SK-N-SH (cell line): ENCODE data around the gene NTNG1. TPM values are rescaled to one million over a fixed set of nuclear protein-coding genes. Genes with fewer than 3 reads are reported as not detected.

Source experiments
- CTCF ChIA-PET: fragments of 300-600, 350-600 bp; formaldehyde crosslinking; extraction: SDS; loops from one replicate; lab custom pipeline; 2021; lab: Yijun Ruan, JAX
- POLR2A ChIA-PET: fragments of 350-600 bp; sonication (Branson Sonifier 250); formaldehyde crosslinking; extraction: SDS; loops from one replicate; lab custom pipeline; 2020; ENCODE audit warnings: antibody characterized with exemption, inconsistent platforms; lab: Yijun Ruan, JAX
- DNase-seq: peaks from one replicate; pipeline ENCODE4 v3.0.0; 2012
- H2AFZ ChIP-seq: fragments of 200-600 bp; sonication (generic); 2 replicates; pipeline ENCODE4 v1.8.1; 2016; ENCODE audit warnings: antibody characterized with exemption, mild to moderate bottlenecking, low read depth
- H3F3A ChIP-seq: fragments of 200-600 bp; sonication (generic); replicated peaks from 2 replicates; pipeline ENCODE3; 2016; ENCODE audit warnings: antibody characterized with exemption, mild to moderate bottlenecking; ENCODE audit not compliant: insufficient read depth
- H3K27ac ChIP-seq, 2 experiments: fragments of 200-500 bp in 1 of 2; fragments of 200-600 bp in 1 of 2; sonication (Bioruptor generic) in 1 of 2; sonication (generic), shearing (Covaris generic) in 1 of 2; 2 replicates each; pipeline versions ENCODE4 v1.5.1 to v1.6.1; 2014 to 2016; ENCODE audit warnings: low read depth in 2 of 2, inconsistent platforms in 1 of 2, low read length in 1 of 2, mild to moderate bottlenecking in 1 of 2, mixed read lengths in 1 of 2
- H3K27me3 ChIP-seq: fragments of 200-600 bp; sonication (generic), shearing (Covaris generic); 2 replicates; pipeline ENCODE4 v1.6.1; 2016; ENCODE audit warnings: mixed run types; ENCODE audit not compliant: insufficient read depth
- H3K36me3 ChIP-seq, 2 experiments: fragments of 200-500 bp in 1 of 2; fragments of 200-600 bp in 1 of 2; sonication (Bioruptor generic) in 1 of 2; sonication (generic) in 1 of 2; replicated peaks in 1 of 2; 2 replicates each; pipeline versions ENCODE3 to v1.5.1; 2014 to 2016; ENCODE audit warnings: low read length in 1 of 2, mild to moderate bottlenecking in 1 of 2; ENCODE audit not compliant: insufficient read depth in 2 of 2, control insufficient read depth in 1 of 2
- H3K4me1 ChIP-seq, 2 experiments: fragments of 200-500 bp in 1 of 2; fragments of 200-600 bp in 1 of 2; sonication (Bioruptor generic) in 1 of 2; sonication (generic), shearing (Covaris generic) in 1 of 2; 2 replicates each; pipeline versions ENCODE4 v1.5.1 to v1.6.1; 2014 to 2016; ENCODE audit warnings: low read depth in 1 of 2, low read length in 1 of 2, mixed run types in 1 of 2; ENCODE audit not compliant: insufficient read depth in 2 of 2, control insufficient read depth in 1 of 2
- H3K4me2 ChIP-seq: fragments of 200-600 bp; sonication (generic), shearing (Covaris generic); 2 replicates; pipeline ENCODE4 v1.6.1; 2017; ENCODE audit warnings: mixed run types
- H3K4me3 ChIP-seq, 2 experiments: fragments of 200-500 bp in 1 of 2; fragments of 200-600 bp in 1 of 2; sonication (Bioruptor generic) in 1 of 2; sonication (generic), shearing (Covaris generic) in 1 of 2; 2 replicates each; pipeline versions ENCODE4 v1.5.1 to v1.8.1; 2014 to 2016; ENCODE audit warnings: low read depth in 2 of 2, inconsistent platforms in 1 of 2, low read length in 1 of 2, mild to moderate bottlenecking in 1 of 2, mixed read lengths in 1 of 2, moderate library complexity in 1 of 2
- H3K79me2 ChIP-seq: fragments of 200-600 bp; sonication (generic); 2 replicates; pipeline ENCODE4 v1.8.1; 2017; ENCODE audit warnings: mild to moderate bottlenecking; ENCODE audit not compliant: insufficient read depth
- H3K9ac ChIP-seq: fragments of 200-600 bp; sonication (generic); 2 replicates; pipeline ENCODE4 v1.6.1; 2017; ENCODE audit warnings: mixed run types
- H3K9me2 ChIP-seq: fragments of 200-600 bp; sonication (generic); 2 replicates; pipeline ENCODE4 v1.6.1; 2017; ENCODE audit warnings: mixed run types
- H3K9me3 ChIP-seq: fragments of 200-600 bp; sonication (generic); 2 replicates; pipeline ENCODE4 v1.6.1; 2017; ENCODE audit warnings: mixed run types, mild to moderate bottlenecking, moderate library complexity
- H4K20me1 ChIP-seq: fragments of 200-600 bp; sonication (generic); 2 replicates; pipeline ENCODE4 v1.6.1; 2017; ENCODE audit warnings: mild to moderate bottlenecking, mixed run types; ENCODE audit not compliant: insufficient read depth
- ELF1 ChIP-seq: IDR thresholded peaks from 2 replicates; pipeline ENCODE4 v1.4.0; 2012
- EP300 ChIP-seq, 2 experiments: IDR thresholded peaks; 2 replicates each; pipeline versions ENCODE4 v1.4.0 to v1.6.1; 2012; ENCODE audit warnings: borderline replicate concordance in 1 of 2, low read depth in 1 of 2, low read length in 1 of 2
- EZH2phosphoT487 ChIP-seq: fragments of 200-600 bp; sonication (generic); IDR thresholded peaks from 2 replicates; pipeline ENCODE4 v1.6.1; 2017; ENCODE audit warnings: low read depth, mixed run types, mild to moderate bottlenecking, antibody characterized with exemption, moderate library complexity, borderline replicate concordance
- FOXJ3 ChIP-seq: sonication (generic); formaldehyde crosslinking; IDR thresholded peaks from 2 replicates; pipeline ENCODE4 v1.5.1; 2020; ENCODE audit warnings: mild to moderate bottlenecking, missing genetic modification reagents
- GATA2 ChIP-seq: sonication (generic); formaldehyde crosslinking; IDR thresholded peaks from 2 replicates; pipeline ENCODE4 v1.5.0; 2020; ENCODE audit warnings: mild to moderate bottlenecking, missing genetic modification reagents
- NFIC ChIP-seq: IDR thresholded peaks from 2 replicates; pipeline ENCODE4 v1.4.0; 2012; ENCODE audit warnings: borderline replicate concordance
- NRF1 ChIP-seq: IDR thresholded peaks from 2 replicates; pipeline ENCODE4 v1.6.1; 2012; ENCODE audit warnings: low read depth, mild to moderate bottlenecking, low read length
- RFX5 ChIP-seq: IDR thresholded peaks from 2 replicates; pipeline ENCODE4 v1.6.1; 2012; ENCODE audit warnings: mild to moderate bottlenecking, improper control_type of control experiment, low read length
- SIN3A ChIP-seq: IDR thresholded peaks from 2 replicates; pipeline ENCODE4 v1.6.1; 2012; ENCODE audit warnings: low read depth, mild to moderate bottlenecking, low read length, moderate library complexity, borderline replicate concordance
- SMC3 ChIP-seq: IDR thresholded peaks from 2 replicates; pipeline ENCODE4 v1.6.1; 2012; ENCODE audit warnings: low read depth, low read length, improper control_type of control experiment
- TCF12 ChIP-seq: IDR thresholded peaks from 2 replicates; pipeline ENCODE4 v1.4.0; 2012
- TEAD4 ChIP-seq: IDR thresholded peaks from 2 replicates; pipeline ENCODE4 v1.4.0; 2012; ENCODE audit warnings: mild to moderate bottlenecking, borderline replicate concordance; ENCODE audit not compliant: insufficient read depth
- YY1 ChIP-seq: IDR thresholded peaks from 2 replicates; pipeline ENCODE4 v1.4.0; 2012; ENCODE audit warnings: low read depth, mild to moderate bottlenecking
- WGBS: methylation state at CpG from one replicate; pipeline ENCODE4 v1.1.6; 2017; ENCODE audit warnings: low lambda C conversion rate; 5-methylcytosine and 5-hydroxymethylcytosine counted together
- polyA plus RNA-seq, 3 experiments: library from polyadenylated mRNA; depleted of rRNA; stranded (reverse); fragments of >200 nt; gene quantifications; 2 replicates each; pipeline ENCODE4 v1.2.3, GENCODE V29; 2012
- TF ChIP-seq, protein P1 (sequence below): fragments of 200-600 bp; sonication (generic); IDR thresholded peaks from 2 replicates; pipeline ENCODE4 v1.6.1; 2017; ENCODE audit warnings: antibody characterized with exemption, mild to moderate bottlenecking, moderate library complexity
- TF ChIP-seq, protein P2 (sequence below): IDR thresholded peaks from 2 replicates; pipeline ENCODE4 v1.6.1; 2012; ENCODE audit warnings: mild to moderate bottlenecking, low read depth, low read length, moderate library complexity
- TF ChIP-seq, protein P3 (sequence below): IDR thresholded peaks from 2 replicates; pipeline ENCODE4 v1.4.0; 2012; ENCODE audit warnings: low read depth, borderline replicate concordance
- TF ChIP-seq, protein P4 (sequence below): IDR thresholded peaks from 2 replicates; pipeline ENCODE4 v1.4.0; 2012; ENCODE audit warnings: low read depth
- TF ChIP-seq, protein P5 (sequence below): fragments of 150-350 bp; IDR thresholded peaks from 2 replicates; pipeline ENCODE4 v1.6.1; 2016; ENCODE audit warnings: mild to moderate bottlenecking, low read depth, low read length

NTNG1 gene
- polyA plus RNA-seq, 1 of the 3 experiments (the other 2 are of a cell fraction), result 0.03 TPM

DNA sequence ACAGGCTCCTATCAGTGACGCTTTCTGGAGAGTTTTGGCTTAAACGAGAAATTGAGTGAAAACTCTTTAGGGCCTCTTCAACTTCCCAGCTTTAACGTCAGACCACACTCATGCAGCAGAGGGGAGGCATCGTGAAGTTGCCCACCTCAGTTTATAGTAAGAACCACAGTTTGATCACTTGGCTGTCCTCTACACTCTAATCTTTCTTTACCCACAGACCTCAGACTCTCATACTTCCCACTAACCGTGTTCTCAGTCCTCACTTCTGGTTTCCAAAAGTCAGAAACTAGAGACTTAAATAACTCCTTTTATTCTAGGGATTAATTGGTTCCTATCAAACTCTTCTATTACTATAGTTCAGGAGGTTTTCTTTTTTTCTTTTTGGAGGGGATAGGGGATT is 302.2 kb downstream of the NTNG1 start:
- Histone ChIP-seq H3K27me3 (no peaks in the 10 kb centered on the region), H3K79me2 (no peaks in the 10 kb centered on the region), H3K4me2 (no peak overlapping the region), H3K4me1 (no peaks in the 10 kb centered on the region; a peak in 1 of 4 replicates), H3K9me3 (no peaks in the 10 kb centered on the region), H2AFZ (no peak overlapping the region), H3K9ac (no peak overlapping the region), H4K20me1 (no peaks in the 10 kb centered on the region), H3K9me2 (no peaks in the 10 kb centered on the region), H3K4me3 (no peak overlapping the region), H3K36me3 (no peaks in the 10 kb centered on the region), H3F3A (no peaks in the 10 kb centered on the region), H3K27ac (no peak overlapping the region)
- TF ChIP-seq, protein P1, sequence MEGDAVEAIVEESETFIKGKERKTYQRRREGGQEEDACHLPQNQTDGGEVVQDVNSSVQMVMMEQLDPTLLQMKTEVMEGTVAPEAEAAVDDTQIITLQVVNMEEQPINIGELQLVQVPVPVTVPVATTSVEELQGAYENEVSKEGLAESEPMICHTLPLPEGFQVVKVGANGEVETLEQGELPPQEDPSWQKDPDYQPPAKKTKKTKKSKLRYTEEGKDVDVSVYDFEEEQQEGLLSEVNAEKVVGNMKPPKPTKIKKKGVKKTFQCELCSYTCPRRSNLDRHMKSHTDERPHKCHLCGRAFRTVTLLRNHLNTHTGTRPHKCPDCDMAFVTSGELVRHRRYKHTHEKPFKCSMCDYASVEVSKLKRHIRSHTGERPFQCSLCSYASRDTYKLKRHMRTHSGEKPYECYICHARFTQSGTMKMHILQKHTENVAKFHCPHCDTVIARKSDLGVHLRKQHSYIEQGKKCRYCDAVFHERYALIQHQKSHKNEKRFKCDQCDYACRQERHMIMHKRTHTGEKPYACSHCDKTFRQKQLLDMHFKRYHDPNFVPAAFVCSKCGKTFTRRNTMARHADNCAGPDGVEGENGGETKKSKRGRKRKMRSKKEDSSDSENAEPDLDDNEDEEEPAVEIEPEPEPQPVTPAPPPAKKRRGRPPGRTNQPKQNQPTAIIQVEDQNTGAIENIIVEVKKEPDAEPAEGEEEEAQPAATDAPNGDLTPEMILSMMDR, result no peak
- DNase-seq, result no peak
- WGBS, result 34% methylated on average over 4 of the region's 5 CpGs
- CTCF ChIA-PET, result interaction anchor here (1.1 kb wide), 1 partner anchor 12 kb away, joined by 4 read pairs; no protein-coding TSS in a partner anchor
- POLR2A ChIA-PET, result no interaction called here

DNA sequence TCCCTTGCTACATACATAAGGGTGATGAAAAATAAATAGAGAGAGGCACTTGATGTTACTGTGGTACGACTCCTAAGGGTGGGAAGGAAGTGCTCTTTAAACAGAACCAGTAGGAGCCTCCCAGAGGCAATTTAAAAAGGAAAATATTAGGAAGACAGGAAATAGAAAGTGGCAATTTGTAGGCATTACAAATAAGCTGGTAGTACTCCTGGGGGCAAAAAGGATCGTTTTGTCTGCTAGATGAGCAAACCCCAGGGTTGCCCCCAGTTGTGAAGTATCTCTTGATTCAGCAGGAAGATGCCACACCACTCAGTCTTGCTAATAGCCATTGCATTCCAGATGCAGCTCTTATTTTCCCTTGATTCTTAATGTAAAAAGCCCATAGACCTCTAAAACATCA is 303.0 kb downstream of the NTNG1 start:
- H4K20me1 ChIP-seq, result no peaks in the 10 kb centered on the region
- H3K36me3 ChIP-seq, result no peaks in the 10 kb centered on the region
- WGBS, result 11% methylated on average over 2 of the region's 2 CpGs
- H3K9me3 ChIP-seq, result no peaks in the 10 kb centered on the region
- H3F3A ChIP-seq, result no peaks in the 10 kb centered on the region
- H3K4me1 ChIP-seq, result no peaks in the 10 kb centered on the region; a peak in 1 of 4 replicates
- no peaks in the 10 kb centered on the region for H3K9me2 ChIP-seq
- no peak overlapping the region for H3K4me2 ChIP-seq
- ChIA-PET POLR2A (no interaction called here), CTCF (interaction anchor here (0.7 to 3.1 kb wide), 3 partner anchors 10 to 68 kb away, joined by 3 to 14 read pairs (median 3); no protein-coding TSS in a partner anchor)
- no peaks in the 10 kb centered on the region for H3K79me2 ChIP-seq
- no peak overlapping the region for H3K4me3 ChIP-seq
- no peak overlapping the region for H2AFZ ChIP-seq
- DNase-seq, result no peak
- no peaks in the 10 kb centered on the region for H3K27me3 ChIP-seq
- H3K27ac ChIP-seq, result no peak overlapping the region
- no peak overlapping the region for H3K9ac ChIP-seq
- TF ChIP-seq EP300 (IDR thresholded peaks at IDR 0.05; ENCODE audit: borderline replicate concordance in 1 of 2, low read depth in 1 of 2, low read length in 1 of 2) (no peak), RFX5 (no peak), YY1 (no peak), FOXJ3 (CRISPR knock-in tag) (no peak), GATA2 (CRISPR knock-in tag) (no peak), ELF1 (no peak), NFIC (no peak), SIN3A (no peak), NRF1 (no peak), SMC3 (no peak), TCF12 (no peak), EZH2phosphoT487 (no peak), TEAD4 (no peak)
- TF ChIP-seq, protein P1, result no peak
- TF ChIP-seq, protein P2, sequence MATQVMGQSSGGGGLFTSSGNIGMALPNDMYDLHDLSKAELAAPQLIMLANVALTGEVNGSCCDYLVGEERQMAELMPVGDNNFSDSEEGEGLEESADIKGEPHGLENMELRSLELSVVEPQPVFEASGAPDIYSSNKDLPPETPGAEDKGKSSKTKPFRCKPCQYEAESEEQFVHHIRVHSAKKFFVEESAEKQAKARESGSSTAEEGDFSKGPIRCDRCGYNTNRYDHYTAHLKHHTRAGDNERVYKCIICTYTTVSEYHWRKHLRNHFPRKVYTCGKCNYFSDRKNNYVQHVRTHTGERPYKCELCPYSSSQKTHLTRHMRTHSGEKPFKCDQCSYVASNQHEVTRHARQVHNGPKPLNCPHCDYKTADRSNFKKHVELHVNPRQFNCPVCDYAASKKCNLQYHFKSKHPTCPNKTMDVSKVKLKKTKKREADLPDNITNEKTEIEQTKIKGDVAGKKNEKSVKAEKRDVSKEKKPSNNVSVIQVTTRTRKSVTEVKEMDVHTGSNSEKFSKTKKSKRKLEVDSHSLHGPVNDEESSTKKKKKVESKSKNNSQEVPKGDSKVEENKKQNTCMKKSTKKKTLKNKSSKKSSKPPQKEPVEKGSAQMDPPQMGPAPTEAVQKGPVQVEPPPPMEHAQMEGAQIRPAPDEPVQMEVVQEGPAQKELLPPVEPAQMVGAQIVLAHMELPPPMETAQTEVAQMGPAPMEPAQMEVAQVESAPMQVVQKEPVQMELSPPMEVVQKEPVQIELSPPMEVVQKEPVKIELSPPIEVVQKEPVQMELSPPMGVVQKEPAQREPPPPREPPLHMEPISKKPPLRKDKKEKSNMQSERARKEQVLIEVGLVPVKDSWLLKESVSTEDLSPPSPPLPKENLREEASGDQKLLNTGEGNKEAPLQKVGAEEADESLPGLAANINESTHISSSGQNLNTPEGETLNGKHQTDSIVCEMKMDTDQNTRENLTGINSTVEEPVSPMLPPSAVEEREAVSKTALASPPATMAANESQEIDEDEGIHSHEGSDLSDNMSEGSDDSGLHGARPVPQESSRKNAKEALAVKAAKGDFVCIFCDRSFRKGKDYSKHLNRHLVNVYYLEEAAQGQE, result no peak
- TF ChIP-seq, protein P3, sequence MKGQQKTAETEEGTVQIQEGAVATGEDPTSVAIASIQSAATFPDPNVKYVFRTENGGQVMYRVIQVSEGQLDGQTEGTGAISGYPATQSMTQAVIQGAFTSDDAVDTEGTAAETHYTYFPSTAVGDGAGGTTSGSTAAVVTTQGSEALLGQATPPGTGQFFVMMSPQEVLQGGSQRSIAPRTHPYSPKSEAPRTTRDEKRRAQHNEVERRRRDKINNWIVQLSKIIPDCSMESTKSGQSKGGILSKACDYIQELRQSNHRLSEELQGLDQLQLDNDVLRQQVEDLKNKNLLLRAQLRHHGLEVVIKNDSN, result no peak
- TF ChIP-seq, protein P4, sequence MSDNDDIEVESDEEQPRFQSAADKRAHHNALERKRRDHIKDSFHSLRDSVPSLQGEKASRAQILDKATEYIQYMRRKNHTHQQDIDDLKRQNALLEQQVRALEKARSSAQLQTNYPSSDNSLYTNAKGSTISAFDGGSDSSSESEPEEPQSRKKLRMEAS, result no peak
- TF ChIP-seq, protein P5, sequence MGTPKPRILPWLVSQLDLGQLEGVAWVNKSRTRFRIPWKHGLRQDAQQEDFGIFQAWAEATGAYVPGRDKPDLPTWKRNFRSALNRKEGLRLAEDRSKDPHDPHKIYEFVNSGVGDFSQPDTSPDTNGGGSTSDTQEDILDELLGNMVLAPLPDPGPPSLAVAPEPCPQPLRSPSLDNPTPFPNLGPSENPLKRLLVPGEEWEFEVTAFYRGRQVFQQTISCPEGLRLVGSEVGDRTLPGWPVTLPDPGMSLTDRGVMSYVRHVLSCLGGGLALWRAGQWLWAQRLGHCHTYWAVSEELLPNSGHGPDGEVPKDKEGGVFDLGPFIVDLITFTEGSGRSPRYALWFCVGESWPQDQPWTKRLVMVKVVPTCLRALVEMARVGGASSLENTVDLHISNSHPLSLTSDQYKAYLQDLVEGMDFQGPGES, result no peak
